B cell (primary cell): ENCODE measurements around the gene IGFBP3. TPM values are rescaled to one million over a fixed set of nuclear protein-coding genes. Genes with fewer than 3 reads are reported as not detected.

Source experiments
- ATAC-seq: fragments of 200-7000 bp; cut with Tn5 transposase; one replicate; pipeline ENCODE4 v1.10.0; 2021; ENCODE audit warnings: low read depth, mild to moderate bottlenecking, moderate number of reproducible peaks, moderate library complexity
- CTCF ChIA-PET: fragments of 350-600 bp; sonication (Branson Sonifier 250); formaldehyde crosslinking; loops from one replicate; lab custom pipeline; 2021; ENCODE audit warnings: antibody characterized with exemption, inconsistent platforms; lab: Charles Lee
- POLR2A ChIA-PET: fragments of 350-600 bp; sonication (Branson Sonifier 250); formaldehyde crosslinking; loops from one replicate; lab custom pipeline; 2021; ENCODE audit warnings: antibody characterized with exemption; lab: Charles Lee
- DNase-seq: peaks from one replicate; pipeline ENCODE4 v3.0.0; 2013
- H2AFZ ChIP-seq: 2 replicates; pipeline ENCODE4 v1.6.1; 2012; ENCODE audit warnings: mild to moderate bottlenecking, low read depth, low read length; ENCODE audit not compliant: insufficient read depth, poor library complexity, severe bottlenecking
- H3K27ac ChIP-seq, 2 donors: 1 replicate in 1 of 2; 2 replicates in 1 of 2; pipeline ENCODE4 v1.5.1; 2012 to 2013; ENCODE audit warnings: low read length in 2 of 2, mild to moderate bottlenecking in 2 of 2, moderate library complexity in 1 of 2
- H3K27me3 ChIP-seq, 4 experiments: fragments of 200-600 bp in 1 of 4; sonication (generic) in 1 of 4; replicated peaks in 1 of 4; 1 replicate in 2 of 4; 2 replicates in 2 of 4; pipeline versions ENCODE4 v1.6.1 to v1.7.0; 2013 to 2016; ENCODE audit warnings: low read length in 3 of 4, mild to moderate bottlenecking in 2 of 4, mixed read lengths in 1 of 4, moderate library complexity in 1 of 4; ENCODE audit not compliant: insufficient read depth in 4 of 4, control insufficient read depth in 3 of 4; ENCODE audit errors: control extremely low read depth in 1 of 4
- H3K36me3 ChIP-seq, 2 experiments: replicated peaks in 1 of 2; 1 replicate in 1 of 2; 2 replicates in 1 of 2; pipeline versions ENCODE4 v1.6.1 to v1.7.1; 2013; ENCODE audit warnings: low read length in 1 of 2; ENCODE audit not compliant: insufficient read depth in 2 of 2, control insufficient read depth in 1 of 2; ENCODE audit errors: control extremely low read depth in 1 of 2, extremely low read depth in 1 of 2
- H3K4me1 ChIP-seq, 2 donors: fragments of 200-600 bp in 1 of 2; sonication (generic) in 1 of 2; 1 replicate in 1 of 2; 2 replicates in 1 of 2; pipeline versions ENCODE4 v1.5.1 to v1.6.1; 2013 to 2017; ENCODE audit warnings: low read length in 2 of 2; ENCODE audit not compliant: control insufficient read depth in 2 of 2, insufficient read depth in 2 of 2
- H3K4me2 ChIP-seq: replicated peaks from 2 replicates; pipeline ENCODE3; 2012; ENCODE audit warnings: mild to moderate bottlenecking, low read depth, low read length; ENCODE audit not compliant: poor library complexity, severe bottlenecking
- H3K4me3 ChIP-seq, 5 experiments: fragments of 200-600 bp in 1 of 5; sonication (generic) in 1 of 5; 1 replicate in 3 of 5; 2 replicates in 2 of 5; pipeline versions ENCODE4 v1.5.1 to v1.7.0; 2011 to 2016; ENCODE audit warnings: low read length in 4 of 5, mild to moderate bottlenecking in 4 of 5, low read depth in 2 of 5, control low read depth in 1 of 5, moderate library complexity in 1 of 5; ENCODE audit not compliant: insufficient read depth in 1 of 5; ENCODE audit errors: control extremely low read depth in 1 of 5, extremely low read depth in 1 of 5
- H3K79me2 ChIP-seq: fragments of 200-600 bp; sonication (generic); one replicate; pipeline ENCODE4 v1.6.0; 2016; ENCODE audit warnings: low read length; ENCODE audit not compliant: control insufficient read depth, insufficient read depth
- H3K9ac ChIP-seq: fragments of 200-600 bp; sonication (generic); 2 replicates; pipeline ENCODE4 v1.6.1; 2017; ENCODE audit warnings: mild to moderate bottlenecking, low read length, moderate library complexity
- H3K9me3 ChIP-seq, 3 donors: one replicate each; pipeline versions ENCODE4 v1.6.1 to v1.7.1; 2013; ENCODE audit warnings: low read length in 2 of 3; ENCODE audit not compliant: control insufficient read depth in 2 of 3, insufficient read depth in 1 of 3; ENCODE audit errors: control extremely low read depth in 1 of 3
- H4K20me1 ChIP-seq: 2 replicates; pipeline ENCODE4 v1.6.0; 2012; ENCODE audit warnings: mild to moderate bottlenecking, low read length; ENCODE audit not compliant: insufficient read depth, control insufficient read depth, poor library complexity, severe bottlenecking
- H3K27ac Mint-ChIP-seq: one replicate; pipeline ENCODE4 v1.8.0; 2021; ENCODE audit warnings: mixed read lengths
- H3K27me3 Mint-ChIP-seq: one replicate; pipeline ENCODE4 v1.8.0; 2021; ENCODE audit warnings: mixed read lengths
- H3K4me1 Mint-ChIP-seq: one replicate; pipeline ENCODE4 v1.8.0; 2021; ENCODE audit warnings: mixed read lengths
- H3K4me3 Mint-ChIP-seq: one replicate; pipeline ENCODE4 v1.8.0; 2021; ENCODE audit warnings: mixed read lengths
- H3K9me3 Mint-ChIP-seq: one replicate; pipeline ENCODE4 v1.8.0; 2022; ENCODE audit warnings: mixed read lengths; ENCODE audit not compliant: insufficient read depth
- CTCF ChIP-seq: fragments of 200-600 bp; IDR thresholded peaks from one replicate; pipeline ENCODE4 v1.8.0; 2022; ENCODE audit warnings: antibody characterized with exemption, mild to moderate bottlenecking
- EZH2 ChIP-seq: IDR thresholded peaks from 2 replicates; pipeline ENCODE4 v1.6.1; 2012; ENCODE audit warnings: borderline replicate concordance, low read depth, mild to moderate bottlenecking, moderate library complexity, low read length; ENCODE audit not compliant: insufficient read depth, poor library complexity, severe bottlenecking
- WGBS: methylation state at CpG from one replicate; pipeline ENCODE4 v1.1.5; 2013; ENCODE audit warnings: missing lambda C conversion rate; ENCODE audit not compliant: insufficient coverage; 5-methylcytosine and 5-hydroxymethylcytosine counted together
- intact Hi-C: fragments of 100-400 bp; cut with micrococcal nuclease; formaldehyde crosslinking; loops from one replicate; pipeline ENCODE4 v1.10.0; 2022
- polyA plus RNA-seq: library from polyadenylated mRNA; depleted of rRNA; stranded (reverse); fragments of >200 nt; gene quantifications from 2 replicates; pipeline ENCODE4 v1.2.3, GENCODE V29; 2012
- total RNA-seq, 2 donors: library from RNA; stranded (reverse); fragments of 120-200 nt in 1 of 2; gene quantifications; 1 replicate in 1 of 2; 2 replicates in 1 of 2; pipeline versions ENCODE4 v1.2.3 to v1.2.4, GENCODE V29; 2013 to 2022

IGFBP3 gene
- total and polyA plus RNA-seq, 2 donors (not counting 1 experiment from before 2014, with no cell fraction given), result not detected

- no peak overlapping the region for H3K4me3 ChIP-seq
- TF ChIP-seq EZH2, result no peak
- TF ChIP-seq CTCF, result no peak
- no peak overlapping the region for H2AFZ ChIP-seq
- no peak for ATAC-seq
- H3K4me1 ChIP-seq, result no peaks in the 10 kb centered on the region
- ChIA-PET CTCF (no interaction called here), POLR2A (no interaction called here)
- WGBS, result 82% methylated on average over 9 of the region's 12 CpGs
- H3K9me3 Mint-ChIP-seq, result peaks cover 7% of the 10 kb centered on the region
- H3K4me1 Mint-ChIP-seq, result no peaks in the 10 kb centered on the region
- H3K4me3 Mint-ChIP-seq, result no peak overlapping the region
- intact Hi-C loops, result no loop called here
- H3K27me3 ChIP-seq, result peaks cover 0 to 4% (median under 1%) of the 10 kb centered on the region in 4 experiments
- H3K27me3 Mint-ChIP-seq, result peaks cover 40% of the 10 kb centered on the region
- H3K27ac ChIP-seq, result no peak overlapping the region
- H3K9ac ChIP-seq, result no peak overlapping the region
- H3K79me2 ChIP-seq, result no peaks in the 10 kb centered on the region
- no peak overlapping the region for H3K27ac Mint-ChIP-seq
- H3K36me3 ChIP-seq, result no peaks in the 10 kb centered on the region
- H4K20me1 ChIP-seq, result no peaks in the 10 kb centered on the region
- H3K4me2 ChIP-seq, result no peak overlapping the region
- no peak for DNase-seq
- peaks cover 0 to 12% (median 11%) of the 10 kb centered on the region in 3 donors for H3K9me3 ChIP-seq
Measured at GRCh38 chr7:45881759-45882464, 39.2 kb downstream of the IGFBP3 start.

- Mint-ChIP-seq H3K4me3 (no peak overlapping the region), H3K9me3 (peaks cover 7% of the 10 kb centered on the region), H3K4me1 (no peaks in the 10 kb centered on the region), H3K27me3 (peaks cover 35% of the 10 kb centered on the region), H3K27ac (no peak overlapping the region)
- POLR2A ChIA-PET, result no interaction called here
- 95% methylated on average over 6 of the region's 9 CpGs for WGBS
- Histone ChIP-seq H3K9me3 (peaks cover 0 to 17% (median 11%) of the 10 kb centered on the region in 3 donors), H3K4me3 (no peak overlapping the region), H3K4me1 (no peaks in the 10 kb centered on the region), H2AFZ (no peak overlapping the region), H3K27ac (no peak overlapping the region), H3K27me3 (peaks cover 0 to 2% (median 0%) of the 10 kb centered on the region in 4 experiments), H4K20me1 (no peaks in the 10 kb centered on the region), H3K9ac (no peak overlapping the region), H3K4me2 (no peak overlapping the region), H3K79me2 (no peaks in the 10 kb centered on the region), H3K36me3 (no peaks in the 10 kb centered on the region)
- DNase-seq (no peak), ATAC-seq (no peak)
- TF ChIP-seq CTCF, result no peak
- no peak for TF ChIP-seq EZH2
- intact Hi-C loops, result no loop called here
- CTCF ChIA-PET, result interaction anchor here (1.0 kb wide), 1 partner anchor 9 kb away, joined by 3 read pairs; no protein-coding TSS in a partner anchor
Measured at GRCh38 chr7:45881280-45881758, 39.8 kb downstream of the IGFBP3 start.
